Keratinocyte (primary cell): Measurements from ENCODE around the gene TEX55. TPM values are rescaled to one million over a fixed set of nuclear protein-coding genes. Genes with fewer than 3 reads are reported as not detected.
"Not testable (repeated sequence)": the region's sequence is repeated elsewhere in the genome, so short reads cannot be mapped to it uniquely, and the experiment has no call there.

Source experiments
- DNase-seq: peaks from one replicate; pipeline ENCODE4 v3.0.0-alpha.2; 2011; ENCODE audit warnings: low read depth, missing footprints, low spot score
- FAIRE-seq: peaks from 2 replicates; lab custom pipeline; 2011; peaks lifted over from hg19 to GRCh38; lab: Jason Lieb, UNC
- H2AFZ ChIP-seq: 2 replicates; pipeline ENCODE4 v1.6.0; 2012; ENCODE audit warnings: low read length, control low read depth, inconsistent platforms; ENCODE audit not compliant: control insufficient read depth
- H3K27ac ChIP-seq: 2 replicates; pipeline ENCODE4 v1.5.1; 2011; ENCODE audit warnings: low read length; ENCODE audit not compliant: control insufficient read depth, insufficient read depth
- H3K27me3 ChIP-seq: 3 replicates; pipeline ENCODE4 v1.6.0; 2011; ENCODE audit warnings: low read length; ENCODE audit not compliant: control insufficient read depth, insufficient read depth; ENCODE audit errors: extremely low read depth
- H3K36me3 ChIP-seq, 2 experiments: 2 replicates in 1 of 2; 3 replicates in 1 of 2; pipeline ENCODE4 v1.5.1; 2011; ENCODE audit warnings: low read length in 2 of 2, mild to moderate bottlenecking in 1 of 2; ENCODE audit not compliant: control insufficient read depth in 2 of 2, insufficient read depth in 2 of 2; ENCODE audit errors: extremely low read depth in 1 of 2
- H3K4me1 ChIP-seq: 3 replicates; pipeline ENCODE4 v1.5.1; 2011; ENCODE audit warnings: low read length; ENCODE audit not compliant: control insufficient read depth, insufficient read depth; ENCODE audit errors: extremely low read depth
- H3K4me2 ChIP-seq: 3 replicates; pipeline ENCODE4 v1.6.0; 2011; ENCODE audit warnings: low read depth, low read length; ENCODE audit not compliant: control insufficient read depth, insufficient read depth; ENCODE audit errors: extremely low read depth
- H3K4me3 ChIP-seq, 3 experiments: fragments of 200-600 bp in 1 of 3; sonication (generic) in 1 of 3; 2 replicates in 2 of 3; 3 replicates in 1 of 3; pipeline ENCODE4 v1.5.1; 2011 to 2016; ENCODE audit warnings: low read length in 3 of 3, mild to moderate bottlenecking in 3 of 3, control low read depth in 2 of 3, inconsistent platforms in 1 of 3, low read depth in 1 of 3, mixed read lengths in 1 of 3, mixed run types in 1 of 3, moderate library complexity in 1 of 3; ENCODE audit not compliant: control insufficient read depth in 2 of 3, insufficient read depth in 2 of 3; ENCODE audit errors: extremely low read depth in 1 of 3
- H3K79me2 ChIP-seq: 2 replicates; pipeline ENCODE4 v1.6.0; 2012; ENCODE audit warnings: low read length; ENCODE audit not compliant: control insufficient read depth, insufficient read depth
- H3K9ac ChIP-seq: 3 replicates; pipeline ENCODE4 v1.6.0; 2011; ENCODE audit warnings: low read length; ENCODE audit not compliant: control insufficient read depth, insufficient read depth; ENCODE audit errors: extremely low read depth
- H3K9me1 ChIP-seq: 3 replicates; pipeline ENCODE4 v1.6.0; 2011; ENCODE audit warnings: low read length; ENCODE audit not compliant: control insufficient read depth, insufficient read depth; ENCODE audit errors: extremely low read depth
- H3K9me3 ChIP-seq: 2 replicates; pipeline ENCODE4 v1.5.1; 2012; ENCODE audit warnings: low read depth, low read length; ENCODE audit not compliant: control insufficient read depth
- H4K20me1 ChIP-seq: 3 replicates; pipeline ENCODE4 v1.6.0; 2011; ENCODE audit warnings: low read length; ENCODE audit not compliant: control insufficient read depth, insufficient read depth; ENCODE audit errors: extremely low read depth
- CTCF ChIP-seq, 3 experiments: IDR thresholded peaks in 1 of 3; conservative IDR thresholded peaks in 1 of 3; optimal IDR thresholded peaks in 1 of 3; 2 replicates in 2 of 3; 3 replicates in 1 of 3; pipeline versions ENCODE3 to v1.5.1; 2011; ENCODE audit warnings: low read length in 3 of 3, mild to moderate bottlenecking in 3 of 3, moderate library complexity in 2 of 3, control low read depth in 1 of 3, inconsistent platforms in 1 of 3; ENCODE audit not compliant: insufficient read depth in 2 of 3; ENCODE audit errors: extremely low read depth in 1 of 3
- EZH2 ChIP-seq: IDR thresholded peaks from one replicate; pipeline ENCODE4 v1.6.1; 2012; ENCODE audit warnings: inconsistent platforms, mild to moderate bottlenecking, low read length, moderate library complexity
- dilution Hi-C: fragments of 300-500 bp; cut with MboI; formaldehyde crosslinking; loops from one replicate; pipeline ENCODE4 v1.7.0; 2020; ENCODE audit warnings: low sequenced_read_pairs; ENCODE audit not compliant: extremely low pct_ligation_motif_present
- polyA plus RNA-seq, 5 experiments: library from polyadenylated mRNA; depleted of rRNA in 3 of 5; stranded (reverse) in 3 of 5; stranded (forward) in 1 of 5; unstranded in 1 of 5; fragments of >200 nt; gene quantifications; 1 replicate in 1 of 5; 2 replicates in 3 of 5; 3 replicates in 1 of 5; pipeline versions ENCODE4 v1.2.1 to v1.2.3, GENCODE V29; 2011 to 2012; ENCODE audit warnings: missing spikeins in 2 of 5, low read depth in 1 of 5, low replicate concordance in 1 of 5

TEX55 gene
- polyA plus RNA-seq, 1 donor (not counting 4 experiments of a cell fraction or from before 2014, with no cell fraction given): not detected

DNA sequence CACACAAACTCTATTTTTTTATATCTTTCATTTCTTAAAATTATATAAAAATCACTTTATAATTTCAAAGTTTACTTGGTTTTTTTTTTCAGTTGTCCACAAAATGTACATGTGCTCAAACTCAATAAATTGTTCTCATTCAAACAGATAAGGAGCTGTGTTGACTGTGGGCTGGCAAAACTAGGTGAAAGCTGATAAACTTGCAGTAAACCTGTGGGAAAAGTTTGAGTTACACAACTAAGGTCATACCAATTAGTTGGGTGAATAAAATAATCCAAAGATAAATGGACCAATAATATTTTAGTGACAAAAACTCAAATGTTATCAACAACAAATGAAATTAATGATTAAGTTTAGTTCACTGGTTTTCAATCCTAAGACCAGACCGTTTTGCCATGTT lies 14.8 kb downstream of the TEX55 start:
- Histone ChIP-seq H3K9me1 (no peaks in the 10 kb centered on the region), H3K27me3 (no peaks in the 10 kb centered on the region), H3K4me3 (no peak overlapping the region), H3K27ac (no peak overlapping the region), H3K9me3 (no peaks in the 10 kb centered on the region), H4K20me1 (no peaks in the 10 kb centered on the region), H3K9ac (no peak overlapping the region), H3K36me3 (no peaks in the 10 kb centered on the region), H3K79me2 (no peaks in the 10 kb centered on the region), H3K4me1 (peaks cover 6% of the 10 kb centered on the region), H3K4me2 (no peak overlapping the region), H2AFZ (no peak overlapping the region)
- dilution Hi-C loops: no loop called here
- TF ChIP-seq EZH2: no peak
- TF ChIP-seq CTCF (optimal IDR thresholded peaks at IDR 0.05 in 1 of 3, IDR thresholded peaks at IDR 0.05 in 1 of 3, conservative IDR thresholded peaks at IDR 0.05 in 1 of 3; ENCODE audit: extremely low read depth in 1 of 3, insufficient read depth in 2 of 3, low read length in 3 of 3): no peak
- no peak for DNase-seq
- no peak for FAIRE-seq

DNA sequence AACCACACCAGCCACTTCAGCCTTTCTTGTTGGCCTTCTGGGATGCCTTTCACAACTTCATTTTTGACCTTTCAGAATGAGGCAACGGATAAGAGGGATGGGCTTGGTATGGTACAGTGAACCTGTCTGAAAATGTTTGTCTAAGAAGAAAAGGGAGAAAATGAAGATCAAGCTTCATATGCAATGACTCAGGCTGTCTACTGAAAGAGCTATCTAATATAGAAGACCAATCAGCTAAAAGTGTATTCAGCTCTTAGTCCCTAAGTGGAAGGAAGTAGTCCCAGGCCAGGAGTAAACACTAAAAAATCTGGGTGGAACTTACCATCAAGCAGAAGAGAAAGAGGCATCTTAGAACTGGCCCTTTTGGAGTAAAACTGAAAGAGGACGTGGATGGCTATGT lies 15.3 kb downstream of the TEX55 start:
- FAIRE-seq: no peak
- H2AFZ ChIP-seq: no peak overlapping the region
- no peak overlapping the region for H3K9ac ChIP-seq
- H3K9me1 ChIP-seq: no peaks in the 10 kb centered on the region
- no peaks in the 10 kb centered on the region for H4K20me1 ChIP-seq
- no peaks in the 10 kb centered on the region for H3K9me3 ChIP-seq
- no peaks in the 10 kb centered on the region for H3K79me2 ChIP-seq
- DNase-seq: no peak
- H3K27ac ChIP-seq: no peak overlapping the region
- TF ChIP-seq CTCF (optimal IDR thresholded peaks at IDR 0.05 in 1 of 3, IDR thresholded peaks at IDR 0.05 in 1 of 3, conservative IDR thresholded peaks at IDR 0.05 in 1 of 3; ENCODE audit: extremely low read depth in 1 of 3, insufficient read depth in 2 of 3, low read length in 3 of 3) (no peak), EZH2 (no peak)
- dilution Hi-C loops: no loop called here
- H3K36me3 ChIP-seq: no peaks in the 10 kb centered on the region
- no peak overlapping the region for H3K4me3 ChIP-seq
- no peak overlapping the region for H3K4me2 ChIP-seq
- H3K4me1 ChIP-seq: peaks cover 6% of the 10 kb centered on the region
- no peaks in the 10 kb centered on the region for H3K27me3 ChIP-seq

GRCh38 chr3:119164745-119165144 lies 18.8 kb downstream of the TEX55 start:
- H3K4me1 ChIP-seq, FAIRE-seq, H3K79me2 ChIP-seq, H3K4me3 ChIP-seq, H3K4me2 ChIP-seq, H4K20me1 ChIP-seq, H3K9me1 ChIP-seq, H3K27ac ChIP-seq, H2AFZ ChIP-seq, H3K9ac ChIP-seq, DNase-seq, H3K9me3 ChIP-seq, H3K36me3 ChIP-seq, H3K27me3 ChIP-seq, dilution Hi-C loops: not testable (repeated sequence)
